HG03378 (cell line): ENCODE data around the gene UBE2J2.
"Not testable (repeated sequence)": the region's sequence is repeated elsewhere in the genome, so short reads cannot be mapped to it uniquely, and the experiment has no call there.

ENCODE experiments used
- ATAC-seq: cut with Tn5 transposase; IDR thresholded peaks from one replicate; pipeline ENCODE4 v1.9.1; 2021; ENCODE audit warnings: mild to moderate bottlenecking, moderate library complexity; ENCODE audit not compliant: unreplicated experiment

Gene UBE2J2

DNA sequence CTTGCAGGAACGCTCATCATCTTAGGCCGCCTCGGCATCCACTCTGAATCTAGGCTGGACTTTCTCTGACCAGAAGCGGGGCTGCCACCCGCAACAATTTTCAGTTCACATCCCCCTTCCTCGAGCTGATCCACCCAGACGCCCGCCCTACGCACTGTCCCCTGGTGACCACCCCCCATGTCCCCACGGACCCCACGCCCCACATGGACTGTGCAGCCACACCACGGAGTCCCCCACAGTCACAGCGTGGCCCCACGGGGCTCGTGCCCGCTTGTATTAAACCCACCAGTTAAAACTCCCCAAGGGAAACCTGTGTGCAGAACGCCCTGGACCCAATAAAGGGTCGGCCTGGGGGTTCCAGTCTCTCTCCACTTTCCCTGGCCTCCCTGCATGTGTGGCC is 14.1 kb downstream of the UBE2J2 start:
- no peak for ATAC-seq

DNA sequence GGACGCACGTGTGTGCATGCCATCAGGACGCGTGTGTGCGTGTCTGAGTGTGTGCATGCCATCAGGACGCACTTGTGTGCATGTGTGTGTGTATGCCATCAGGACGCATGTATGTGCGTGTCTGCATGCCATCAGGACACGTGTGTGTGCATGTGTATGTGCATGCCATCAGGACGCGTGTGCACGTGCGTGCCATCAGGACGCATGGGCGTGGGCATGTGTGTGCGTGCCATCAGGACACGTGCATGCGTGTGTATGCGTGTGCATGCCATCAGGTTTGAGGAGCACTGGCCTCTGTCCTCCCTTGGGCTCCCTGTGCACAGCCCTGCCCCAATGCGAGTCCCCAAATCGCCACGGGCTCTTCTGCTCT is 14.6 kb downstream of the UBE2J2 start:
- no peak for ATAC-seq

DNA sequence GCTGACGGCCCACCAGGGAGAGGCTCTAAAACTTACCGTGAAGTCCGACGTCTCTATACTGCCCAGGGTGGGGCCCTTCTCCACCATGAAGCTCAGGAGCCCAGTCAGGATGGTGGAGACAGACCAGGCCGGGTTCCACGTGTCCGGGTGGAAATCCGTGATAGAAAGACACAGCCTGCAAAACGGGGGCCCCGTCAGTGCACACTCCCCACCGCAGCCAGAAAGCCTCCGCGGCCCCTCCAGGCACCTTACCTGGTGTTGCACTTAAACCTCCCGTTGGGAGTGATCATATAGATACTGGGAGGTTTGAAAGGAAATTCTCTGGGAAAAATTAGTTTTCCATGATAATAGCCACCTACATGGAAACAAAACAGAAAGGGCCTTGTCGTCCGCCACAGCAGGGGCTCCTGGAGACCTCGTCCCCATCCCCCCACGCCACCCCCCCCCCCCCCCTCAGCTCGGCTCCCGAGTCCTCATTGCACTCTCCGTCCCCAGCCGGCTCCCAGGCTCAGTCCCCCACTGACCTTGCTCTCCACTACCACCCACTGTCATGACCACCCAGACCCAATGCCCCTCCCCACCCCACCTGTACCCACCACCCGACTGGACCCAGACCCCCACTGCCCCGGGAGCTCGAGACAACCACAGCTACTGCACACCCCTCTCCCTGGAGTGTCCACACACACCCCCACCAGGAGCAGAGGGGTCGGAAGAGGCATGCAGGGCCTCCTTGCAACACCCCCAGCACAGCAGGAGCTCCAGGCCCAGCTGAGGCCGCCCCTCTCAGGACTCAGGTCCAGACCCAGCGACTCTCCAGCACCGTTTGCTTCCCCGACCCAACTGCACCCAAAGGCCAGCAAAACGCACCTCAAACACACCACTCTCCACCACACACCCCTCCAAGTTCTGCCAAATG is 16.4 kb downstream of the UBE2J2 start:
- ATAC-seq: no peak

DNA sequence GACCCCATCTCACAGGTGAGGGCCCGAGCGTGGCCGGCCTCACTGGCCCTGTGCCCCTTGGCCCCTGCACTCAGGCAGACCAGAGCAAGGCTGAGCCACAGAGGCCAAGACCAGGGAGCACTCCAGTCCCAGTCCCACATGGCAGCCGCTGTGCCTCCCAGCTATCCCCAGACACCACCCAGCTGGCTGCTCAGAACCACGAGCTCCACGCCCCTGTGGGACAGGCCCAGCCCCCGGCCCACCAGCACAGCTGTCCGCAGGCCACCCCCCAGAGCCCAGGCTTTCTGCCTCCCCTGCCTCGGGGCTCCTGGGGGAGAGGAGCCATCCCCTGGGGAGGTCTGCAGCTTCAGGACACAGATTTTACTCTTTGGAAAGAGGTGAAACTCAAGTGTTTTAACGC is 18.0 kb downstream of the UBE2J2 start:
- ATAC-seq: no peak

DNA sequence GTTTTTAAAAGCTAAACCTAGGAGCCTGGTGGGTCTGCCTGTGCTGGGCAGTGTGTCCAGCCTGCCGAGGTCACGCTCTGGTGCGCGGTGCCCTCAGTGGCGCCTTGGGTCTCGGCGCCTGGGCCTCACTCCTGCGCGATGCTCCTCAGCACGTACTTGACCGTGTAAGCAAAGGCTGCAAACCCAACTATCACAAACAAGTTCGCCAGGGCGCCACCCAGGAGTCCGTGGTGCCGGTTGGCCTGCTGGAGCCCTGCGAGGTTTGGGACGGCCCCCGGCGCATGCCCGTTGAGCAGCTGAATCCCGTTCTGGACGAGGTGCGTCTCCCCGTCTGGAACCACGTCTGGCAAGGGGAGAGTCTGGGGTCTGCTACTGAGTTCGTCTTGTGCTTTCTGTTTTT is 18.6 kb downstream of the UBE2J2 start:
- no peak for ATAC-seq

DNA sequence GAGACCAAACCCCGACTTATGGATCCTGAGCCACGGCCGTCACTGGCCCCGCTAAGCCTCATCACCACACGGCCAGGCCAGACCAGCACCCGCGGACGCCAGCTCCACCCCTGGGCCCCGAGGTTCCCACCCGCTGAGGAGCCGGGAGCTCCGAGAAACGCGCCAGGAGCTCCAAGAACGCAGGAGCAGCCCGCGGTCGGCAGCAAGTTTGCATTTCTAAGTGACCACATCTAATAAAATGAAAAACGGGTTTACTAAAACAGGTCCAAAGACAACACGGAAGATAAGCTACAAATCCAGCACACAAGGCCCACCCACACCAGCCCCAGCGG is 19.0 kb downstream of the UBE2J2 start:
- ATAC-seq: no peak

- no peak for ATAC-seq
Measured at GRCh38 chr1:1253972-1254666, 19.5 kb downstream of the UBE2J2 start.

DNA sequence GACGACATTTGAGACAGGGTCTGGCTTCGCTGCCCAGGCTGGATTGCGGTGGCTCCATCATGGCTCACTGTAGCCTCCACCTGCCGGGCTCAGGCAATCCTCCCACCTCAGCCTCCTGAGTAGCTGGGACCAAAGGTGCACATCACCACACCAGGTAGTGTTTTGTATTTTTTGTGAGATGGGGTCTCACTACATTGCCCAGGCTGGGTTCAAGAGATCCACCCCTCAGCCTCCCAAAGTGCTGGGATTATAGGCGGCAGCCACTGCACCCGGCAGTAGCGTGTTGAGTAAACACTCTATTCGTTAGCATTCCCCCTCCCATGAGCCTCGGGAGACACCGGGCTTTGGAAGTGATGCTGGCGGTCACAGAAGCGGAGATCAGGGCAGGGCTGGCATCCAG is 20.3 kb downstream of the UBE2J2 start:
- no peak for ATAC-seq

DNA sequence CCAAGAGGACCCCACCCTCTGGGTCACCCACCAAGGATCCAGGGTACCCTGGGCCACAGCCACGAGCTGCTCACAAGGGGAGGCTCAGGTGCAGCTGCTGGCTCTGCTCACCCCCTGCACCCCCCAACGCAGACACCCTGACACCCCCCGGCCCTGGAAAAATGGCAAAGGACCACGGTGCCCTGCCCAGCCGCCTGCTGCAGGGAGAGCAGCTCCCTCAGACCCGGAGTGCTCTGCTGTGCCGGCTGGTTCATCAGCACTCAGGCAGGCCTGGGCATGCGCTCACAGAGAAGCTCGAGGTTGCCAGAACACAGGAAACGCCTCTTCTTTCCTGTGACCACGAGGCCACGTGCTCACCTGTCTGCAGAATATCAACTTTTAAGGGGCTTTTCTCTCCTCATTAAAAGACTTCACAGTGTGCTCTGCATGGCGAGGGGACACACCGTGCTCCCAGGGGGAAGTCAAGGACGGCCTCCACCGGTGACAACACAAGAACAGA is 22.8 kb downstream of the UBE2J2 start:
- ATAC-seq: peak; percentile 64

GRCh38 chr1:1248009-1248913 is 25.4 kb downstream of the UBE2J2 start:
- not testable (repeated sequence) for ATAC-seq

GRCh38 chr1:1247341-1247913 is 26.2 kb downstream of the UBE2J2 start:
- no peak for ATAC-seq

- no peak for ATAC-seq
Measured at GRCh38 chr1:1246577-1247340, 26.9 kb downstream of the UBE2J2 start, which contains the start of gene C1QTNF12. C1QTNF12 (minus strand) TSS chr1:1246722; CDS start chr1:1246690, 32 bp downstream.

DNA sequence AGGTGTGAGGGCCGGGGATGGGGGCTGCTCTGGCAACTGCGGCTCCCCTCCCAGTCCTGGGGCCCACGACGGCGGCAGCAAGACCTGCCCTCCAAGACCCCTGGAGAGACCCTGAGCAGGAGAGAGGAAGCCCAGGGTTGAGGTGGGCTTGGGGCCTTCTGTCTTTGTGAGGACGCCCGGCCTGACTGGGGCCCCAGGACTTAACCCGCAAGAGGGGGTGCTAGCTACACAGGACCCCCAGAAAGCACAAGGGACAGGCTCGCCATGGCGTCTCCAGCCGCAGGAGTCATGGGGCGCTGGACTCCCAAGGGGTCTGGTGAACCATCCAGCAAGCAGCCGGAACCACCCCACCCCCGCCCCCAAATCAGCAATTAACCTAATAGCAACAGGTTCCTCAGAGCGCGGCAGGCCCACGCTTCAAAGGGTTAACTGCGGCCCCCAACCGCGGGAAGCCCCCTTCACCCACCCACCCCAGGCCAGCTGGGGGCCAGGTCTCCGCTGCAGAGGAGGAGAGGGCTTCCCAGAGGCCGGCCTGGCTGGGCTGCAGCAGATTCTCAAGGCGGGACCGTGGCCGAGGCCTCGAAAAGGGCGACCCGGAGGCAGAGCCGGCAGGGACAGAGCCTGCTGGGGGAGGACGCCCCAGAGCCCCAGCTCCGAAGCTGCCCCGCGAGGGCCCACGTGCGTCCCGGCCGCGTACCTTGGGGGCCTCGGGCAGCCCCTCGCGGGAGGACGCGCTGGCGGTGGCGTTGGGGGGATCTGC is 27.7 kb downstream of the UBE2J2 start:
- no peak for ATAC-seq

- no peak for ATAC-seq
Measured at GRCh38 chr1:1245178-1245816, 28.4 kb downstream of the UBE2J2 start.

- ATAC-seq: no peak
Measured at GRCh38 chr1:1244192-1244811, 29.4 kb downstream of the UBE2J2 start.

DNA sequence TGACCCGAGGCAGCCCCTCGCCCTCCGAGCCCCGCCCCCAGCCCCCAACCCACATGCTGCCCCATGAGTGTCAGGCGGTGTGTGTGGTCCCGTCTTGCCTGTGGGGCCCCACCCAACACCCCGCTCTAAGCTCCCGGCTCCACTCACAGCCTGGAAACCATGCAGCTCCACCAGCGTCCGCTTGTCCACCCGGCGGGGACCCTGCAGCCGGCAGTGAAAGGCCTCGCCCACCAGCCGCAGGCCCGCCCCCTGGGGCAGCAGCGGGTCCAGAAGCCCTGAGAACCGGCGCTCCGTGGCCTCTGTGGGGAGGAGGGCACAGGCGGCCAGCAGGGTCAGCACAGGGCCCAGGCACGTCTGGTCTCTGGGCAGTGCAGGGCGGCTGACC is 29.9 kb downstream of the UBE2J2 start:
- no peak for ATAC-seq

GRCh38 chr1:1243266-1243660 is 30.4 kb downstream of the UBE2J2 start:
- no peak for ATAC-seq
